GM12878 (cell line): ENCODE results near the gene SNAI3. TPM values are rescaled to one million over a fixed set of nuclear protein-coding genes. Genes with fewer than 3 reads are reported as not detected.
A peak's percentile ranks its signal among the peaks of the same experiment; 100 is the strongest.

ENCODE experiments used
- BRCA1 ChIP-seq: IDR thresholded peaks from 2 replicates; pipeline ENCODE4 v1.6.1; 2011; ENCODE audit warnings: low read depth, low read length, improper control_type of control experiment
- CREM ChIP-seq: IDR thresholded peaks from 2 replicates; pipeline ENCODE4 v1.6.1; 2014; ENCODE audit warnings: antibody characterized with exemption, low read depth
- EGR1 ChIP-seq, 2 experiments: IDR thresholded peaks; 1 replicate in 1 of 2; 2 replicates in 1 of 2; pipeline ENCODE4 v1.6.1; 2011 to 2012; ENCODE audit warnings: low read depth in 2 of 2, low read length in 2 of 2, borderline replicate concordance in 1 of 2, mild to moderate bottlenecking in 1 of 2, moderate library complexity in 1 of 2
- GABPA ChIP-seq: IDR thresholded peaks from 2 replicates; pipeline ENCODE4 v1.6.1; 2014; ENCODE audit warnings: antibody characterized with exemption, low read depth, mild to moderate bottlenecking, inconsistent platforms
- GATAD2B ChIP-seq: fragments of 450-650 bp; conservative IDR thresholded peaks from 2 replicates; pipeline ENCODE4 v1.6.1; 2017; ENCODE audit warnings: low read depth, mild to moderate bottlenecking, moderate library complexity
- IRF4 ChIP-seq: IDR thresholded peaks from 2 replicates; pipeline ENCODE4 v1.6.1; 2011; ENCODE audit warnings: low read depth, low read length
- KLF5 ChIP-seq: fragments of 450-650 bp; IDR thresholded peaks from 2 replicates; pipeline ENCODE4 v1.6.1; 2014; ENCODE audit warnings: mild to moderate bottlenecking; ENCODE audit not compliant: partially characterized antibody
- MEF2A ChIP-seq: IDR thresholded peaks from 2 replicates; pipeline ENCODE4 v1.6.1; 2011; ENCODE audit warnings: low read depth, mild to moderate bottlenecking, low read length, moderate library complexity; ENCODE audit not compliant: insufficient read depth
- NBN ChIP-seq: fragments of 450-650 bp; IDR thresholded peaks from 2 replicates; pipeline ENCODE4 v1.6.1; 2016
- NR2F1 ChIP-seq: fragments of 450-650 bp; conservative IDR thresholded peaks from 2 replicates; pipeline ENCODE4 v1.6.1; 2017; ENCODE audit warnings: mild to moderate bottlenecking
- NRF1 ChIP-seq: conservative IDR thresholded peaks from 2 replicates; pipeline ENCODE4 v1.6.1; 2011; ENCODE audit warnings: mild to moderate bottlenecking, low read depth, low read length, improper control_type of control experiment
- POLR2AphosphoS2 ChIP-seq: IDR thresholded peaks from 2 replicates; pipeline ENCODE4 v1.6.1; 2011; ENCODE audit warnings: low read depth, mild to moderate bottlenecking, low read length, improper control_type of control experiment, moderate library complexity
- RAD21 ChIP-seq: IDR thresholded peaks from 2 replicates; pipeline ENCODE4 v1.6.1; 2011; ENCODE audit warnings: mild to moderate bottlenecking, low read depth, low read length, moderate library complexity; ENCODE audit not compliant: insufficient read depth
- RAD51 ChIP-seq: fragments of 450-650 bp; IDR thresholded peaks from 2 replicates; pipeline ENCODE4 v1.6.1; 2016; ENCODE audit warnings: moderate library complexity, mild to moderate bottlenecking, inconsistent platforms
- RB1 ChIP-seq: fragments of 450-650 bp; formaldehyde crosslinking; IDR thresholded peaks from 2 replicates; pipeline ENCODE4 v1.6.1; 2017; ENCODE audit warnings: mild to moderate bottlenecking, borderline replicate concordance
- RCOR1 ChIP-seq: conservative IDR thresholded peaks from 2 replicates; pipeline ENCODE4 v1.6.1; 2012; ENCODE audit warnings: low read depth, low read length, improper control_type of control experiment
- RUNX3 ChIP-seq: IDR thresholded peaks from 2 replicates; pipeline ENCODE4 v1.6.1; 2012; ENCODE audit warnings: low read length, inconsistent platforms
- SMAD5 ChIP-seq: IDR thresholded peaks from 2 replicates; pipeline ENCODE4 v1.6.1; 2016; ENCODE audit warnings: antibody characterized with exemption, low read depth
- SMC3 ChIP-seq: IDR thresholded peaks from 2 replicates; pipeline ENCODE4 v1.6.1; 2011; ENCODE audit warnings: low read length, improper control_type of control experiment, borderline replicate concordance
- SUPT20H ChIP-seq: IDR thresholded peaks from 2 replicates; pipeline ENCODE4 v1.6.1; 2011; ENCODE audit warnings: low read depth, mild to moderate bottlenecking, low read length, moderate library complexity, borderline replicate concordance; ENCODE audit not compliant: control insufficient read depth
- TCF12 ChIP-seq: IDR thresholded peaks from 2 replicates; pipeline ENCODE4 v1.6.1; 2011; ENCODE audit warnings: low read depth, mild to moderate bottlenecking, low read length
- YBX1 ChIP-seq: fragments of 450-650 bp; IDR thresholded peaks from 2 replicates; pipeline ENCODE4 v1.6.1; 2016; ENCODE audit warnings: antibody characterized with exemption
- YY1 ChIP-seq: IDR thresholded peaks from 2 replicates; pipeline ENCODE4 v1.6.1; 2011; ENCODE audit warnings: low read depth, mild to moderate bottlenecking, low read length
- ZBED1 ChIP-seq: IDR thresholded peaks from 2 replicates; pipeline ENCODE4 v1.6.1; 2016; ENCODE audit warnings: borderline replicate concordance
- ZNF207 ChIP-seq: fragments of 450-650 bp; IDR thresholded peaks from 2 replicates; pipeline ENCODE4 v1.6.1; 2014; ENCODE audit warnings: antibody characterized with exemption, mild to moderate bottlenecking, borderline replicate concordance
- ZNF217 ChIP-seq: fragments of 450-650 bp; IDR thresholded peaks from 2 replicates; pipeline ENCODE4 v1.6.1; 2017; ENCODE audit warnings: antibody characterized with exemption, mild to moderate bottlenecking
- ZNF384 ChIP-seq: IDR thresholded peaks from 2 replicates; pipeline ENCODE4 v1.6.1; 2012; ENCODE audit warnings: low read depth, mild to moderate bottlenecking, low read length, improper control_type of control experiment, borderline replicate concordance
- polyA plus RNA-seq, 11 experiments: library from polyadenylated mRNA; depleted of rRNA in 4 of 11; unstranded in 6 of 11; stranded (reverse) in 5 of 11; fragments of >200 nt; fragmentation: Nextera tagmentation in 4 of 11; fragmentation: Illumina TruSeq in 1 of 11; extraction: Ambion mirVana in 4 of 11; extraction: Trizol in 1 of 11; gene quantifications; 1 replicate in 1 of 11; 2 replicates in 10 of 11; pipeline versions ENCODE4 v1.2.1 to v1.2.3, GENCODE V29; 2011 to 2016; ENCODE audit warnings: inconsistent platforms in 2 of 11, missing spikeins in 2 of 11, low read depth in 1 of 11
- total RNA-seq, 4 experiments: library from RNA; depleted of rRNA in 3 of 4; stranded (reverse); fragments of >200 nt in 3 of 4; fragmentation: Illumina TruSeq in 1 of 4; extraction: Trizol in 1 of 4; gene quantifications; 2 replicates each; pipeline versions ENCODE4 v1.2.1 to v1.2.3, GENCODE V29; 2013 to 2021
- TF ChIP-seq, protein P1 (sequence below): fragments of 450-650 bp; IDR thresholded peaks from 2 replicates; pipeline ENCODE4 v1.6.1; 2017; ENCODE audit warnings: mild to moderate bottlenecking, low read depth, inconsistent platforms; ENCODE audit not compliant: poor library complexity, severe bottlenecking
- TF ChIP-seq, protein P2 (sequence below): fragments of 450-650 bp; IDR thresholded peaks from 2 replicates; pipeline ENCODE4 v1.6.1; 2017; ENCODE audit warnings: low read depth, mild to moderate bottlenecking, moderate library complexity
- TF ChIP-seq, protein P3 (sequence below): IDR thresholded peaks from 2 replicates; pipeline ENCODE4 v1.6.1; 2012; ENCODE audit warnings: low read length, inconsistent platforms

The SNAI3 gene
- total and polyA plus RNA-seq, 10 of the 15 experiments (the other 5 are each of a cell fraction or from before 2014, with no cell fraction given), result 0.21 to 7.4 (median 3.0) TPM

DNA sequence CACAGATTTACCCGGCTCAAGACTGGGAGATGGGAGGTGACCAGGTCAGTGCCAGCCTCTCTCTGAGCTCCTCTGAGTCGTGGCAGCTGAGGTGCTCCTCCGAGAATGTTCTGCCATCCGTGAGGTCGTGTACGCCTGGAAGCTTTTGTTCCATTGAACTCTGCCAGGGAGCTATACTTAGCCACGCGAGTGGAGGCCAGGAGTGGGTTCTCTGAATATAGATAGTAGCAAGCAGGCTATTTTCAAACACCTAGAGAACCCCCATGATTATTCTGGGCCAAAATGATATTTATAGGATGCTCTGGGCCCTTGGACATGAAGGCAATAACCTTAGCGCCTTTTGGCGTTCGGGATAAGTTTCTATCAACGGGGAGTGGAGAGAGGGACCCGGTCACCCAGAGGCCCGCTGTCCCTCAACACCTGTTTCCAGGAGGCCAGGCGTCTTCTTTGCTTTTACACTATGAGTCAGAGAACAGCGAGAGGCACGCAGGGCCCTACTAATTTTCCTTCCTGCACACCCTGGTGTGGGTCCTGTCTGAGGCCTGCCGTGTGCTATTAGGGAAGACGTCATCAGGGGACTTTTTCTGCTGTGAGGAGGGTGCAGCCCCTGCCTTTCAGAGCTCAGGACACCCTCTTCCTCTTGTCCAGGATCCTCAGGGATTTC lies 12.5 kb downstream of the SNAI3 start (continued):
- TF ChIP-seq GATAD2B (no peak), GABPA (no peak), RB1 (no peak), BRCA1 (no peak), RAD21 (no peak), YY1 (no peak), IRF4 (no peak), SUPT20H (no peak), NRF1 (no peak), SMC3 (no peak), SMAD5 (no peak), RUNX3 (peak; percentile 24; the same call in 1 of the 2 replicates), MEF2A (no peak), ZBED1 (no peak), EGR1 (IDR thresholded peaks at IDR 0.05; ENCODE audit: borderline replicate concordance in 1 of 2, low read depth in 2 of 2, low read length in 2 of 2) (no peak), ZNF217 (no peak), NBN (no peak), KLF5 (no peak), TCF12 (peak; percentile 60), YBX1 (no peak), ZNF384 (no peak), CREM (peak; percentile 65; the same call in 1 of the 2 replicates), ZNF207 (no peak), POLR2AphosphoS2 (no peak), NR2F1 (no peak), RAD51 (no peak), RCOR1 (no peak)
- TF ChIP-seq, protein P1, sequence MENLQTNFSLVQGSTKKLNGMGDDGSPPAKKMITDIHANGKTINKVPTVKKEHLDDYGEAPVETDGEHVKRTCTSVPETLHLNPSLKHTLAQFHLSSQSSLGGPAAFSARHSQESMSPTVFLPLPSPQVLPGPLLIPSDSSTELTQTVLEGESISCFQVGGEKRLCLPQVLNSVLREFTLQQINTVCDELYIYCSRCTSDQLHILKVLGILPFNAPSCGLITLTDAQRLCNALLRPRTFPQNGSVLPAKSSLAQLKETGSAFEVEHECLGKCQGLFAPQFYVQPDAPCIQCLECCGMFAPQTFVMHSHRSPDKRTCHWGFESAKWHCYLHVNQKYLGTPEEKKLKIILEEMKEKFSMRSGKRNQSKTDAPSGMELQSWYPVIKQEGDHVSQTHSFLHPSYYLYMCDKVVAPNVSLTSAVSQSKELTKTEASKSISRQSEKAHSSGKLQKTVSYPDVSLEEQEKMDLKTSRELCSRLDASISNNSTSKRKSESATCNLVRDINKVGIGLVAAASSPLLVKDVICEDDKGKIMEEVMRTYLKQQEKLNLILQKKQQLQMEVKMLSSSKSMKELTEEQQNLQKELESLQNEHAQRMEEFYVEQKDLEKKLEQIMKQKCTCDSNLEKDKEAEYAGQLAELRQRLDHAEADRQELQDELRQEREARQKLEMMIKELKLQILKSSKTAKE, result no peak
- TF ChIP-seq, protein P2, sequence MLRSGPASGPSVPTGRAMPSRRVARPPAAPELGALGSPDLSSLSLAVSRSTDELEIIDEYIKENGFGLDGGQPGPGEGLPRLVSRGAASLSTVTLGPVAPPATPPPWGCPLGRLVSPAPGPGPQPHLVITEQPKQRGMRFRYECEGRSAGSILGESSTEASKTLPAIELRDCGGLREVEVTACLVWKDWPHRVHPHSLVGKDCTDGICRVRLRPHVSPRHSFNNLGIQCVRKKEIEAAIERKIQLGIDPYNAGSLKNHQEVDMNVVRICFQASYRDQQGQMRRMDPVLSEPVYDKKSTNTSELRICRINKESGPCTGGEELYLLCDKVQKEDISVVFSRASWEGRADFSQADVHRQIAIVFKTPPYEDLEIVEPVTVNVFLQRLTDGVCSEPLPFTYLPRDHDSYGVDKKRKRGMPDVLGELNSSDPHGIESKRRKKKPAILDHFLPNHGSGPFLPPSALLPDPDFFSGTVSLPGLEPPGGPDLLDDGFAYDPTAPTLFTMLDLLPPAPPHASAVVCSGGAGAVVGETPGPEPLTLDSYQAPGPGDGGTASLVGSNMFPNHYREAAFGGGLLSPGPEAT, result no peak
- TF ChIP-seq, protein P3, sequence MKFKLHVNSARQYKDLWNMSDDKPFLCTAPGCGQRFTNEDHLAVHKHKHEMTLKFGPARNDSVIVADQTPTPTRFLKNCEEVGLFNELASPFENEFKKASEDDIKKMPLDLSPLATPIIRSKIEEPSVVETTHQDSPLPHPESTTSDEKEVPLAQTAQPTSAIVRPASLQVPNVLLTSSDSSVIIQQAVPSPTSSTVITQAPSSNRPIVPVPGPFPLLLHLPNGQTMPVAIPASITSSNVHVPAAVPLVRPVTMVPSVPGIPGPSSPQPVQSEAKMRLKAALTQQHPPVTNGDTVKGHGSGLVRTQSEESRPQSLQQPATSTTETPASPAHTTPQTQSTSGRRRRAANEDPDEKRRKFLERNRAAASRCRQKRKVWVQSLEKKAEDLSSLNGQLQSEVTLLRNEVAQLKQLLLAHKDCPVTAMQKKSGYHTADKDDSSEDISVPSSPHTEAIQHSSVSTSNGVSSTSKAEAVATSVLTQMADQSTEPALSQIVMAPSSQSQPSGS, result peak; percentile 58; the same call in 1 of the 2 replicates
